NCI-H1092 treated with DMSO at 0.1 percent for 48 hours (cell line): Measurements from ENCODE around the gene RAB6A.
"Not testable (repeated sequence)": the region's sequence is repeated elsewhere in the genome, so short reads cannot be mapped to it uniquely, and the experiment has no call there.

Experiments used
- DNase-seq: peaks from one replicate; lab custom pipeline; 2025; lab: John Stamatoyannopoulos, UW

Gene RAB6A

GRCh38 chr11:73726825-73727224, 34.0 kb downstream of the RAB6A start:
- no peak for DNase-seq

GRCh38 chr11:73717136-73717535, 43.7 kb downstream of the RAB6A start:
- DNase-seq: no peak

- DNase-seq: no peak
Measured at GRCh38 chr11:73716153-73717056, 44.5 kb downstream of the RAB6A start.

GRCh38 chr11:73715541-73715940, 45.3 kb downstream of the RAB6A start:
- DNase-seq: no peak

- no peak for DNase-seq
Measured at GRCh38 chr11:73710964-73711363, 49.9 kb downstream of the RAB6A start.

GRCh38 chr11:73705053-73705452, 55.8 kb downstream of the RAB6A start:
- DNase-seq: no peak

- DNase-seq: no peak
Measured at GRCh38 chr11:73693899-73694525, 66.9 kb downstream of the RAB6A start.

- no peak for DNase-seq
Measured at GRCh38 chr11:73680687-73681086, 80.2 kb downstream of the RAB6A start.

GRCh38 chr11:73676552-73676951, 84.3 kb downstream of the RAB6A start:
- DNase-seq: not testable (repeated sequence)

GRCh38 chr11:73671701-73672100, 89.2 kb downstream of the RAB6A start:
- no peak for DNase-seq

- DNase-seq: no peak
Measured at GRCh38 chr11:73670808-73671207, 90.1 kb downstream of the RAB6A start.

- DNase-seq: no peak
Measured at GRCh38 chr11:73667891-73668290, 93.0 kb downstream of the RAB6A start.

- DNase-seq: no peak
Measured at GRCh38 chr11:73664877-73665276, 96.0 kb downstream of the RAB6A start.

GRCh38 chr11:73663604-73664495, 97.0 kb downstream of the RAB6A start:
- DNase-seq: no peak

- DNase-seq: no peak
Measured at GRCh38 chr11:73662445-73663157, 98.3 kb downstream of the RAB6A start.

GRCh38 chr11:73661035-73661628, 99.7 kb downstream of the RAB6A start:
- peak; percentile 71 for DNase-seq

- no peak for DNase-seq
Measured at GRCh38 chr11:73660497-73661034, 100.3 kb downstream of the RAB6A start.

GRCh38 chr11:73659961-73660360, 100.9 kb downstream of the RAB6A start:
- no peak for DNase-seq

GRCh38 chr11:73656985-73657384, 103.9 kb downstream of the RAB6A start:
- no peak for DNase-seq

- no peak for DNase-seq
Measured at GRCh38 chr11:73655686-73656085, 105.2 kb downstream of the RAB6A start.

- DNase-seq: no peak
Measured at GRCh38 chr11:73654482-73655021, 106.3 kb downstream of the RAB6A start.
